GM18868 (cell line): Measurements from ENCODE around the gene HAO1.

Experiments used
- ATAC-seq: cut with Tn5 transposase; IDR thresholded peaks from one replicate; pipeline ENCODE4 v1.9.1; 2021; ENCODE audit warnings: mild to moderate bottlenecking, moderate library complexity; ENCODE audit not compliant: unreplicated experiment

HAO1 gene

DNA sequence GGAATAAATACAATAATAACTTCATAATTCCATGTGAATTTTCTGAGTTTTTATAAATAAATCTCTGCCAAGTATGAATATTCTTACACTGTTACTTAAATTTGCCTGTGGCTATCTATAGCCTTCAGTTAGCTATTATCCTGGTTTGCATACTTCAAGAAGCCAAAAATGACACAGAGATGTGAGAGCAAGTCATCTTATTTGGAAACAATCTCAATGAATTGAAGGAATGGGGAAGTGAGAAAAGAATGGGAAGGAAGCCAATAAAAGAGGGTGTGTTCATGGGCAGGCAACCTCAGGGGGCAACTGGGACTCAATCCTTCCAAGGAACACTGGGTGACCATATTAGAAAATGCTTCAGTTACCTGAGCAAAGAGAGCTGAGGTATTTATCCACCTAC is 9.9 kb downstream of the HAO1 start:
- ATAC-seq = no peak

DNA sequence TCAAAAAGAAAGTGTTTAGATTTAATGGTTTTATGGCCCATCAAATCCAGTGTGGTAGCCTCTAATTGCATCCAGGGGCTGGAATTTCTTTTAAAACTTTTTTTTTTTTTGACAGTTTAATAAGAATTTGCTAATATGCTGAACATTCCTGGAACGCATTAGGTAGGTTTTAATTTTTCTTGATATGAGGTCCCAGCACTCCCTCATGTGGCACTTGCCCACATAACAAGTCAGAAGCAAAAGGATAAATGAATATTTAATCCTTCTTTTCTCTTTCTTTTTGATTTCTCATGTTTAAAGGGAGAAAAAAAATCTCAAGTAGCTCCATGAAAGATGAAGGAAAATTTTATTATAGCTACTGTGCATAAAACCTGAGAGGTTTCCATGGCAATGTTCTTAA is 13.5 kb downstream of the HAO1 start:
- ATAC-seq = no peak

DNA sequence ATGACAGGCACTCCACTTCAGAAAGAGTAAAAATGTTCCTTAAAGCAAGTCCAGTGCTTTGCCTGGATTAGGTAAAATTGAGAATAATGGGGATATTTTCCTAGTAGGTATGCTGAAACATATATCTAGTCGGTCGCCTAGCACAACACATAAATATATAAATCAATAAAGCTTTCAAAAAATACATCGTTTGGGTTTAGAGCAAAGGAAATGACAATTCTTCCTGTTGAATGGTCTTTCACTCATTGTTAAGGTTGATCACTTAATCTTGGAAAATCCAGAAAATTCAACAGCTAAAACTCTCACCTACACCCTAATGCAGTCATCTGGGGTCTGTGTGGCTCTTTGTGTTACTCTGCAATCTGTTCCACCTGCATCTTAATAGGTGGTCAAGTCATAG is 13.9 kb downstream of the HAO1 start:
- no peak for ATAC-seq

DNA sequence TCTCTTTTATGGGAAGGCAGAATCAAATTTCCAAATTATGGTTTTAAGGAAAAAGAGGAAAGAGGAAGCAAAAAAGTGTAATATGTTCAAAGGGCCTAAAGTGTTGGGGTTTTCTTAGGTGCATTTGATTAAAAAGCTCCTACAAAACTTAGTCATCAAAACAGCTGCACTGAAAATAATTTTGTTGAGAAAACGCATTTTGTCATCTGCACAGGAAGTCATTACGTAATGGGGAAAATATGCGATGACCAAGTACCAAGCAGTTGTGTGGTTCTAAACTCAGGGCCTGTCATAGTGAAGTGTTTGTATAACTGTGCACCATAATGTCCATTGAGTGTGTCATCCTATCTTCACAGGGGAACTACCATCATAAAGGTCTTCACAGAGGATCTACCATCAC is 15.6 kb downstream of the HAO1 start:
- ATAC-seq = no peak

DNA sequence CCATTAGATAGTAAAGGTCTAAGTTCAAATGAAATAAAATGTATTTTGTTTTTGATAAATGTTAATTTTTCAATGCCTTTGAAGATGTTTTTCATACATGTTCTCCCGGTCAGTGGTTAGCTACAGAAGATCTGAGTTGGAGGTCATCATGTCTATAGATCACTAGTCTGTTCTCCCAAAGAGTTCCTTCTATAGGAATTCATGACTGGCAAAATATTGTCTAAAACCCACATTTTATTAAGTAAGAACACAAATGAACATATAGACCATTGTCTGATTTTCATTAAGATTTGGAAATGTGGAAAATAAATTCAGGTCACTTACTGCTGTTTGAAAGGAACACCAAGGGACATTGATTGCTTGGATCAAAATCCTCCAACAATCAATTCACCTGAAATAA is 23.6 kb downstream of the HAO1 start:
- no peak for ATAC-seq

DNA sequence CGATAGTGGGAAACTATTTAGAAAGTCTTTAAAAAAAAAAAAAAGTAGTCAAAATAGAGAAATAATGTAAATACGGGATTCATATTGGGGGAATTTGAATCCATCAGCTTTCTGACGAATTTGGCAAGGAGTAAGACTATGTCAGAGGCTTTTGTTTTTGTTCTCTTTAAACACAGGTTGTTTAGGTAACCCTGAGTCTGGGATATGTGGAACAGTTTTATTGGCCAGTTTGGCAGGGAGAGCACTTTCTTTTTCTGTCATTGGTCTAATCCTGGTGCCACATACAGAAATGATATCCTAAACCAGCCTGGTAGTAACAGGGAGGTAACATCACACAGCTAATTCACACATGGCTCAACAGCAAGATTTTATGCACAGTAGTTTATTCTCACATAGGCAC is 27.7 kb downstream of the HAO1 start:
- ATAC-seq = no peak

DNA sequence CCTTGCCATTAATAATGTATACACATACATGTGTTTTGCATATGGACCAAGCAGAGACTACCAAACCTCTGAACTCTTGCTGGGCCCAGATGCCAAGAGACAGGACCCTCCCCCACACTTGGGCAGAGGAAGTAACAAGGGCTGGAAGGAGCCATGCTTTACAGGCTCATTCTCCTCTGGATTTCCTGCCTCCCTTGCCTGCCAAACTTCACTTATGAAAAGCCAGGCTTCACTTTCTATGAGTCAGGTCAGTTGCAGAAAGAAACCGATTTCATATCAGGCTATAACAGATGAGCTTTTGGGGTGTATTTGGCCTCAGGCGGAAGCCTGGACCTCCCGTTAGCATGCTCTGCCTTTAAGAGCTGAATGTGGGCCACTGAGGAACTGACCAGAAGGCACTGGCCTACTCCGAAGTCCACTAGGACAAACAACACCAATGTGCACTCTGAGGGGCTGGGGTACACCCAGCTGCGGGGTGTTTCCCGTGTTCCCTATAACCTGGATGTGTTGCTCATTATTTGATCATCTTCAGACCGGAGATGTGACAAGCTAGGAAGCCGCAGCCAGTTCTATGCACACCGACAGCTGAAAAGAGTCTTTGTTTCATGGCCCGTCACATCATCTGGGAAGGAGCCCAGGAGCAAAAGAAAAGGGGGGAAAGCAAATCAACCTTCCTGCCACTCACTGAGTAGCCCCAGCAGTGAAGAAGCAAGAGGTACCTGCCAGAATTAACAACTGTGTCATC is 28.5 kb downstream of the HAO1 start:
- no peak for ATAC-seq

DNA sequence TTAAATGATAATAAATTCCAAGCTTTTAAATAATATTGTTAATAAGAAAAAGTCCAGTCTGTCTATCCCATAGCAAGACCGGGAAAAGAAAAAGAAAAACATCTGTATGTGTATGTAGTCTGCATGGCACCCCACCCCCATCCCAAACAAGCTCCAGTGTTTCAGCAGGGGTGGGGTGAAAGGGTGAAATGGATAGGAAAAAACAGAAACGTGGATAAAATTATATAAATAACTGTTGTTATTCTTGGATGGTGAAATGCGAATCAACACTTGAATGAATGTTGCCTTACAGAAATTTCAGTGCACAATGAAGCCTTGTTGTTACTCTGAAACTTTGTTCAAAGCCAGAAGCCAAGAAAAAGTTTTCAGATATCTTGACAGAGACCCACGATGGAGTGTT is 31.4 kb downstream of the HAO1 start:
- ATAC-seq = no peak

DNA sequence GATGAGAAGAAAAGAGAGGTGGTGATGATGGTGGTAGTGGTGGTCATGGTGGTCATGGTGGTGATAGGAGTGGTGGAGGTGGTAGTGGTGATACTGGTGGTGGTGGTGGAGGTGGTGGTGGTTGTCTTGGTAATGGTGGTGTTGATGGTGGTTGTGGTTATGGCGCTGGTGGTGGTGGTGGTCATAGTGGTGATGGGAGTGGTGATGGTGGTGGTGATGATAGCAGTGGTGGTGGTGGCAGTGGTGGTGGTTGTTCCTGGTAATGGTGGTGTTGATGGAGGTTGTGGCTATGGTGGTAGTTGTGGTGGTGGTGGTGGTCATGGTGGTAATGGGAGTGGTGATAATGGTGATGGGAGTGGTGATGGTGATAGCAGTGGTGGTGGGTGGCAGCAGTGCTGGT is 36.8 kb downstream of the HAO1 start:
- no peak for ATAC-seq

DNA sequence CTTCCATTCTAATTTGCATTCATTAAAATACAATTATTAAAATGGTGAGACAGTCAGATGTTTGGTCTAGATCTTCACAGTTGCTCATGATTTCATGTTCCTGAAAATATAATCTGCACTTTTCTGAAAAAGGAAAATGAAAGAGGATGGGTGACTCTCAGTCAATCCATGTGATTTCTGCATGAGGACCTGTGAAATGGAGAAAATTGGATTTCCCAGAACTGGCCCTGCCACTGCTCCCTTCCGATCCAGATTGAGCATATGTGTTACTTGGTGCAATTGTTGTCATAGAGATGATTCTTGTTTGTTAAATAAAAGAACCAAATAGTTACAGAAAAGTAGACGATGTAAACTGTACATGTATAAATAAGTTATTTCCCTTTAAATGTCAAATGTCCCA is 37.4 kb downstream of the HAO1 start:
- no peak for ATAC-seq

DNA sequence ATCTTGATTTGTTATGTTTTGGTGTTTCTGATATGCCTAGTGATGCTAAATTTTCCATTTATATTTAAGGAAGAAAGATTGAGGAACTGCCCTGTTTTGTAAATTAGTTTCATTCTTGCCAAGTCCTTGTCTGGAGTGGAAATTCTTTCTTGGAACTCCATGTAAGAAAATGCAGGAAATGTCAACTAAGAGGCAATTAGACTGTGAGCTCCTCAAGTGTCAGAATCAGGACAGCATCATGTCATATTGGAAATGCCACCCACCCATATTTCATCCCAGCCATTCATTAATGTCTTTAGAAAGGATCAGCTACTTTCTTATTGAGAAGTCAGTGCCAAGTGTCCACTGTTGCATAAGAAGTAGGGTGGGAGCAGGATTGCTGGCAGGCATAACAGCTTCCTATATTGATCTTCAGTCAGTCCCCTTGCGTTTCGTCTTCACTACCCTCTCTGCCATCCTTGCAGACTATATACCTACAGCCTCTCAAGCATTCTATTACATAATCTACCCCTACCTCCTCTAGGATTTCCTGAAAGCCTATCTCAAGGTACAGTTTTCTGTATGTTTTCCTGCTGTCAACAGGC is 42.4 kb downstream of the HAO1 start:
- no peak for ATAC-seq

DNA sequence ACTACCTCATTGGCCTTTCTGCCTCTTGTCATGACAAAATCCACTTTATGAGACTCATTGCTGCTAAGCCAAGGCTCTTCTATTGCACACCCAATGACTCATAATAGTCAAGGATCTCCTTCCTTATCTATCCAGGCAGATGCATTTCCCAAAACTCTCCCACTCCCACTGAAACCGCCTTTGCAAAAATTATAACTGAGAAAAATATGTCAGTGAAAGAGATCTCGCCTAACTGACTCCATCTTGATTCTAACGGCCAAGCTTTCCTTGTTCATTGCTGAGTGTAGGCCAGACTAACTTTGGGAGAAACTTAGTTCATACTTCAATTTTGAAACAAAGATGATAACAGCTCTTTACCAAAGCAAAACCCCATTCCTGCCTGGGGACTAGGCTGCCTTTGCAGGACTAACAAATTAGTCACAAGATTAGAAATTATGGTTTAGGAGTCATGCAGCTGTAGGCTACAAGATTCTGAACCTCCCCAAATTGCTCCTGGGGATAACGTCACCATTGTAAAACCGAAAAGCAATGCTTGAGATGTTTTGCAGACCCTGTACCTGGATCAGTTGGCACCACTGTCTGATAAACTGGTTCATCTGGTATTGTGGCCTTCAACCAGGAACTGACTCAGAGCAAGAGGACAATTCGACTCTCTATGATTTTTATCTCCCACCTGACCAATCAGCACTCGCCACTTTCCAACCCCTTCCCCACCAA is 47.1 kb downstream of the HAO1 start:
- no peak for ATAC-seq

DNA sequence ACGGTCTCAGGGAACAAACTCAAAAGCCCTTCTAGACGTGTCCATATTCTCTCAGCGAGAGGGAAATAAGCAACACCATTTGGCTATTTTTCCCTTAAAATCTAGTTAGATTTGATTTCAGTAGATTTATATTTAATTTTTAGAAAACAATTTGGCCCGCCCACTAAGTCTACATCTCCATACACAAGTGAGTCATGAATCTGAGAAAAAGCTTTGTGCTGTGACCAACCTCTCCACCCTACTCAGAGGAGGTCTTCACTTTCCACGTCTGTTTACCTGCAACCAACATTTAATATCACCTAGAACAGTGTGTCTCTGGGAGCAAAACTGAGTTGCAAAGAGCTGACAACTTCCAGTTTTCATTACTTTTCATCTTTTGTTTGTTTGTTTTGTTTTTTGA is 48.6 kb downstream of the HAO1 start:
- no peak for ATAC-seq

DNA sequence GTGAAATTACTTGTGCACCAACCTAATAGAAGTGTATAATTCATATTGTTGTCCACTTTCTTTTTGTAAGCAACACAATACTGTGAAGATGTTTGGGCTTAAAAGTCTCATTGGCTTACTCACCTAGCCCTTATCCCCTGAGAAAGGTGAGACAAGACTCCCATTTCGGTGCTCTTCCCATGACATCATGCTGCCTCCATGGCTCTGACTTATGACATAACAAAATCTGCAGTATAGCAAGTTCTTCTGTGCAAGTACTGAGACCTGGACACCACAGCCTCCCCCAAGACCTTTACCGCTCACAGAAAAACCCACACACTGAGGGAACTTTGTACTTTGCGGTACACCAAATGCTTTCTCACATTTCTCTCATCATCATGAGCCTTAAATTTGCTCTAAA is 50.5 kb downstream of the HAO1 start:
- ATAC-seq = no peak

DNA sequence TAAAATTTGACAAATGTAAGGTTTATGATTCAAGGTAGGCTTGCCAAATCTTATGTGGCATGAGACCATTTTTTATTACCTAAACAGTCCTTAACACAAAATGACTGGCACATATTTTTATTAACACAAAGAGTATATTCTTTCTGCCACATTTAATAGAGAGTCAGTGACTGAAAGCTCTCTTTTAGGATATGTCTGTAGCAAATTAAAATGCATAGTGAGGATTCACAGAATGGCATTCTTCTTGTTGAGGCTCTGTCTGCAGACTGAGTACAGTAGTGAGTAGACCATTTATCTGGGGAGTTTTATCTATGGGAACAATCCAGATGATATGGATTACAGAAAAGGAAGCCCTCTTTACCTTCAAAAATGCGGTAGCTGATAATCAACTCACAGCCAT is 56.5 kb downstream of the HAO1 start:
- ATAC-seq = no peak

DNA sequence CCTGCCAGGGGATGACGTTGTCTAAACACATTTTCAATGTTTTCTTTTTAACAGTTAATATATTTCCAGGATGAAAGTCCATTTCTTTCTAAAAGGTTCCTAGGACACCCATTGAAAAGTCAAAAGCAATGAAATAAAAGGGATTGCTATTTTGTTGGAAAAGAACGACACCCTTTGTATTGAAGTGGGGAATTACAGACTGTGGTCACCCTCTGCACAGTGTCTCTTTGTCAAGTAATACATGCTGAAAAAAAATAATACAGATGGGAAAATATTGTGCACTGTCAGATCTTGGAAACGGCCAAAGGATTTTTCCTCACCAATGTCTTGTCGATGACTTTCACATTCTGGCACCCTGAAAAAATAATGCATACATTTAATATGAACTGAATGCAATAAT is 56.9 kb downstream of the HAO1 start:
- ATAC-seq = no peak

DNA sequence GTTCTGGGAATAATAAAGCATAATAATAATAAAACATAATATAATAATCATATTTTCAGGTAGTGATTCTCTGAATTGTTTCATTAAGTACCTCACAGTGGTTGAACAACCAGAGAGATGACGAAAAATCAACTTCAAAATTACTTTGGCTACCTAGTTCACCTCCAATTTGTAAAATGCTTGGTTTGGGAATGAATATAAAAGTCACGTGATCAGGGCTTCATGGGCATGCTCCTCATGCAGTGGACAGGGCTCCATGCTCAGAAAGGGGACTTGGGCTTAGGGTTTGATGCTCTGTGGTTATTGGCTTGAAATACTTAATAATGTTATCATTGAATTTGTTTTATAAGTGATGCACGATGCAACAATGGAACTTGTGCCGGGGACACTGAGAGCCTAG is 58.2 kb downstream of the HAO1 start:
- ATAC-seq = no peak

DNA sequence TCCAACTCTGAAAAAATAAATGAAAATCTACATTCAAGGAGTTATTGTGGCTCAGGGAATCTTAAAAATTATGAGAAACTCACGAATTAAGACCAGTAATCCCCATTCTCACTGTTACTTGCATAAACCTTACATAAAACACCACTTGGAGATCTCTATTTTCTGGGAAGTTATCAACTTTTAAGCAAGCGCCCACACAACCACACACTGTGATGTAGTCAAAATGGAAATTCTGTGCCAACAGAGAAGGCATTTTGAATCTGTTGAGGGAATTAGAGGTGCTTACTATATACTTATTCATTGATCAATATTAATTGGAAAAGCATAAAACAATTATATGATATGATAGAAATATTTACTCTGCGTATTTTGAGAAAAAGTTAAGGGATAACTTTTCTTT is 58.7 kb downstream of the HAO1 start:
- ATAC-seq = no peak

DNA sequence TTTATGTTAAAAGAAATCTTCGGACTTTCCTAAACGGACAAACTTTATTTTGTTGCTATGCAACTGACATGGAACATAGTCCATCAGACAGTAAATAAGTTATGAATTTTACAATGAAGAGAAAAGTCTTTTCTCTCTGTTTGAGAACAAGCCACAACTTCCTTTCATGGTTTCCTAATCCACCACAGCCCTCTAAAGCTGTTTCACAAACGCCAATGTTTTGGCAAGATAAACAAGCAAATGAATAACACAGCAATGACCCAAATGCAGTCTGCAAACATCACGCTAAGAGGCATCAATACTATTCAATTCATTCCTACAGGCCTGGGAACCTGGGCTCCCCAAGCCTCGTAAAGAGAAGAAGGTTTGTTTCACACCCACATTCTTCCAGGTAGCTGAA is 60.4 kb downstream of the HAO1 start:
- ATAC-seq = no peak

DNA sequence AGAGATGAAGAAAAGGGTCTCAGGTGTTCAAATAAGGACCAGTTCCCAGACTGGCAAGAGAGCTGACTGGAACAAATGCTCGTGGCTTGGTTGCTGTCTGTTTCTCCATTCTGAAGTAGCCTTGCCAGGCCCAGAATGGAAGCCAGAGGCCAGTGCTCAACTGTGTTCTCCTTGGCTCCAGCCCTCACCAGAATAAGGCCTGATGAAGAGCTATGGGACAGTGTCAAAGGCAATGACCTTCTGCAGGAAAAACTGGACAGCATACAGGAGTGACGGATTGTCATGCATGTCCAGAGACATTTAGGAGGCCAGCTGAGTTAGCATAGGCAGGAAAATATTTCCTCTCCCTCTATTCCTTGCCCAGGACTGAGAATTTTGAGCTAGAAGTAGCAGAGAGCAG is 72.2 kb downstream of the HAO1 start:
- ATAC-seq = no peak

DNA sequence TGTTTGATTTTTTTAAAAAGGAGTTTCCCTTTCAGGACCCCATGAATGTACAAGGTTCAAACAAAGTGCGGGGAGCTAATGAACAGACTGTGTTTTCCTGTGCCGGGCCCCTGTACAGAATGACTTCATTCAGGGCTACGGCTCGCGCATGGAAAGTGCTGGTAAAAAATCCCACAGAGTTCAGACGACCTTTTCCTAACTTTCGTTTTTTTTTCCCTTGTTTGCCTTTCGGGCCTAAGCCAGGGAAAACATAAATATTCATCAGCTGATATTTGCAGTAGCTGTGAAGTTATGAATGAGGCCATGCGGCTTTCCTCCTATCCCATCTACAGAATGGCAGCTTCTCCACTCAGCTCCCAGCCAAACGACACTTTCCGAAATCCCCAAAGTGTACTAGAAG is 74.0 kb downstream of the HAO1 start:
- ATAC-seq = no peak

DNA sequence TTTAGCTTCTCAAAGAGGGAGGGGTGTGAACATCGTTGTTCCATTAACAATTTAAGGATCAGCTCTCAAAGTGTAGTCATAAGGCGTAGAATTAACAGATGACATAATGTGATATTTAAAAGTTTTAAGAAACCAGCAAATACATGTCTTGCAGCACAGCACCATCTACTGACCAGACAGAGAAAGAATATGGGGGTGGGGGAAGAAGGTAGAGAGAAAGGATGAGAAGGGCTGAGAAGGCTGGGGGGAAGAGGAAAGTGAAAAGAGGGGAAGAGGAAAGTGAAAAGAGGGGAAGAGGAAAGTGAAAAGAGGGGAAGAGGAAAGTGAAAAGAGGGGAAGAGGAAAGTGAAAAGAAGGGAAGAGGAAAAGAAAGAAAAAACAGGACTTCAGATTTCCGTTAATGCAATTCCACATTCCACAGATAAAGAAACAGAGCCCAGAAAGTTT is 80.9 kb downstream of the HAO1 start:
- peak; percentile 79 for ATAC-seq
